HCT116 (cell line): ENCODE results near the gene LTBP4. TPM values are rescaled to one million over a fixed set of nuclear protein-coding genes. Genes with fewer than 3 reads are reported as not detected.
"Not testable (repeated sequence)": the region's sequence is repeated elsewhere in the genome, so short reads cannot be mapped to it uniquely, and the experiment has no call there.

Experiments used
- ATAC-seq: fragments of 200-7000 bp; cut with Tn5 transposase; 2 replicates; pipeline ENCODE4 v1.9.1; 2020; ENCODE audit warnings: mild to moderate bottlenecking, moderate library complexity
- BruUV-seq: library from RNA; stranded (reverse); fragments of 400-500 nt; replicated peaks from 2 replicates; lab custom pipeline; 2021; lab: Mats Ljungman, UMichigan
- CTCF ChIA-PET: fragments of 300-600 bp; sonication (Branson Sonifier 250); formaldehyde crosslinking; loops from one replicate; lab custom pipeline; 2021; ENCODE audit warnings: antibody characterized with exemption; lab: Charles Lee
- POLR2A ChIA-PET: fragments of 300-600, 350-600 bp; sonication (Branson Sonifier 250); formaldehyde crosslinking; loops from one replicate; lab custom pipeline; 2021; ENCODE audit warnings: antibody characterized with exemption; lab: Charles Lee
- RAD21 ChIA-PET, 2 experiments: fragments of 300-600 bp; sonication (Branson Sonifier 250); formaldehyde crosslinking; loops; one replicate each; lab custom pipeline; 2023; ENCODE audit warnings: low total read pairs in 2 of 2; ENCODE audit not compliant: uncharacterized antibody in 2 of 2, unreplicated experiment in 2 of 2, low non-redundant PET in 1 of 2; lab: Charles Lee
- DNase-seq: peaks from one replicate; pipeline ENCODE4 v3.0.0-alpha.2; 2010; ENCODE audit warnings: low read depth, low spot score
- H2AFZ ChIP-seq: fragments of 200-600 bp; shearing (Covaris generic), sonication (generic); 2 replicates; pipeline ENCODE4 v1.6.1; 2017; ENCODE audit warnings: low read depth, mixed run types, mixed read lengths, antibody characterized with exemption, low read length; ENCODE audit not compliant: poor library complexity, severe bottlenecking
- H3K27ac ChIP-seq: 2 replicates; pipeline ENCODE4 v1.5.1; 2012; ENCODE audit warnings: low read depth, low read length
- H3K27me3 ChIP-seq: fragments of 200-600 bp; sonication (generic); 2 replicates; pipeline ENCODE4 v1.6.1; 2016; ENCODE audit warnings: mixed run types, low read length, mixed read lengths; ENCODE audit not compliant: insufficient read depth
- H3K36me3 ChIP-seq, 2 experiments: fragments of 200-500 bp in 1 of 2; fragments of 200-600 bp in 1 of 2; sonication (Bioruptor generic) in 1 of 2; sonication (generic) in 1 of 2; 2 replicates each; pipeline versions ENCODE4 v1.5.1 to v1.6.1; 2014 to 2016; ENCODE audit warnings: low read length in 2 of 2, inconsistent platforms in 1 of 2, mixed read lengths in 1 of 2, mixed run types in 1 of 2; ENCODE audit not compliant: insufficient read depth in 2 of 2, control insufficient read depth in 1 of 2
- H3K4me1 ChIP-seq, 2 experiments: fragments of 200-600 bp in 1 of 2; sonication (generic) in 1 of 2; 2 replicates each; pipeline versions ENCODE4 v1.5.1 to v1.6.1; 2012 to 2017; ENCODE audit warnings: low read length in 2 of 2, inconsistent platforms in 1 of 2, mild to moderate bottlenecking in 1 of 2, mixed read lengths in 1 of 2, mixed run types in 1 of 2, moderate library complexity in 1 of 2; ENCODE audit not compliant: insufficient read depth in 2 of 2, control insufficient read depth in 1 of 2
- H3K4me2 ChIP-seq: fragments of 200-600 bp; sonication (generic); 2 replicates; pipeline ENCODE4 v1.6.1; 2017; ENCODE audit warnings: mixed run types, low read length, mixed read lengths
- H3K4me3 ChIP-seq, 2 experiments: fragments of 200-600 bp in 1 of 2; sonication (generic) in 1 of 2; replicated peaks in 1 of 2; 2 replicates each; pipeline ENCODE4 v1.5.1; 2011 to 2016; ENCODE audit warnings: low read length in 2 of 2, control low read depth in 1 of 2, low read depth in 1 of 2, mild to moderate bottlenecking in 1 of 2, mixed read lengths in 1 of 2, mixed run types in 1 of 2
- H3K79me2 ChIP-seq: fragments of 200-600 bp; sonication (generic); 2 replicates; pipeline ENCODE4 v1.6.1; 2017; ENCODE audit warnings: mild to moderate bottlenecking, mixed run types, low read length, moderate library complexity, mixed read lengths; ENCODE audit not compliant: insufficient read depth
- H3K9ac ChIP-seq: fragments of 200-600 bp; sonication (generic); 2 replicates; pipeline ENCODE4 v1.6.1; 2016; ENCODE audit warnings: low read length, mixed read lengths
- H3K9me2 ChIP-seq: fragments of 200-600 bp; sonication (generic), shearing (Covaris generic); 2 replicates; pipeline ENCODE4 v1.6.1; 2017; ENCODE audit warnings: mixed run types, mild to moderate bottlenecking, moderate library complexity; ENCODE audit not compliant: insufficient read depth
- H3K9me3 ChIP-seq, 2 experiments: fragments of 200-500 bp in 1 of 2; fragments of 200-600 bp in 1 of 2; sonication (Bioruptor generic) in 1 of 2; sonication (generic) in 1 of 2; 2 replicates each; pipeline ENCODE4 v1.6.1; 2014 to 2017; ENCODE audit warnings: low read length in 2 of 2, mixed read lengths in 2 of 2, inconsistent platforms in 1 of 2, low read depth in 1 of 2, mild to moderate bottlenecking in 1 of 2, mixed run types in 1 of 2, moderate library complexity in 1 of 2; ENCODE audit not compliant: control insufficient read depth in 1 of 2, insufficient read depth in 1 of 2
- H4K20me1 ChIP-seq: fragments of 200-600 bp; sonication (generic), shearing (Covaris generic); 2 replicates; pipeline ENCODE4 v1.6.1; 2017; ENCODE audit warnings: mixed run types, mild to moderate bottlenecking, moderate library complexity; ENCODE audit not compliant: insufficient read depth
- CEBPB ChIP-seq: IDR thresholded peaks from 2 replicates; pipeline ENCODE4 v1.6.1; 2012; ENCODE audit warnings: low read depth
- CTCF ChIP-seq, 3 experiments: fragments of 200-600 bp in 1 of 3; sonication (generic) in 1 of 3; IDR thresholded peaks in 2 of 3; conservative IDR thresholded peaks in 1 of 3; 2 replicates each; pipeline ENCODE4 v1.5.1; 2012 to 2017; ENCODE audit warnings: low read depth in 2 of 3, low read length in 2 of 3, antibody characterized with exemption in 1 of 3, borderline replicate concordance in 1 of 3, control low read depth in 1 of 3, mild to moderate bottlenecking in 1 of 3, mixed read lengths in 1 of 3, mixed run types in 1 of 3, moderate library complexity in 1 of 3; ENCODE audit not compliant: insufficient read depth in 1 of 3
- SRF ChIP-seq: IDR thresholded peaks from 2 replicates; pipeline ENCODE4 v1.6.1; 2012; ENCODE audit warnings: low read depth
- ZFX ChIP-seq: fragments of 450-650 bp; IDR thresholded peaks from 2 replicates; pipeline ENCODE4 v1.6.1; 2017
- intact Hi-C: fragments of 100-400 bp; cut with micrococcal nuclease; formaldehyde crosslinking; loops from 2 replicates; pipeline ENCODE4 v1.10.0; 2022
- total RNA-seq: library from RNA; stranded (reverse); gene quantifications from one replicate; pipeline ENCODE4 v1.2.1, GENCODE V29; 2021; ENCODE audit not compliant: unreplicated experiment
- TF ChIP-seq, protein P1 (sequence below): IDR thresholded peaks from 2 replicates; pipeline ENCODE4 v1.6.1; 2012; ENCODE audit warnings: low read depth

Gene LTBP4
- total RNA-seq, 1 experiment from 2014 or later, result 310 TPM

DNA sequence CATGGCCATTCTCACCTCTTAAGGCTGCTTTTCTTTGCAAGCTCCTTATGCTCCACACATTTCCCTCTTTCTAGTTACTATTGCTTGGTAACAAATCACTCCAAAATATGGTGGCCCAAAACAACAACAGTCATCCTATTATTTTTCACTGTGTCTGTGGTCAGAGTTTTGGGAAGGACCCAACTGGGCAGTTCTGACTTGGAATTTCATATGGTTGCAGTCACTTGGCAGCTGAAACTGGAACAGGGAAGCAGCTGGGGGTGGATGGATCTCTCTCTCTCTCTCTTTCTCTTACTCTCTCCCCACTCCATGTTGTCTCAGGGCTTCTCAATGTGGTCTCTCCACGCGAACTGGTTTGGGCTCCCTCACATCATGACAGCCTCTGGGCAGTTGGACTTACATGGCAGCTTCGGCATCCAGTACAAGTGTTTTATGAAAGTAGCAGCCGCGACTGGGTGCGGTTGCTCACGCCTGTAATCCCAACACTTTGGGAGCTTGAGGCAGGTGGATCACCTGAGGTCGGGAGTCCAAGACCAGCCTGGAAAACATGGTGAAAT, 49.7 kb downstream of the LTBP4 start (continued):
- TF ChIP-seq, protein P1, sequence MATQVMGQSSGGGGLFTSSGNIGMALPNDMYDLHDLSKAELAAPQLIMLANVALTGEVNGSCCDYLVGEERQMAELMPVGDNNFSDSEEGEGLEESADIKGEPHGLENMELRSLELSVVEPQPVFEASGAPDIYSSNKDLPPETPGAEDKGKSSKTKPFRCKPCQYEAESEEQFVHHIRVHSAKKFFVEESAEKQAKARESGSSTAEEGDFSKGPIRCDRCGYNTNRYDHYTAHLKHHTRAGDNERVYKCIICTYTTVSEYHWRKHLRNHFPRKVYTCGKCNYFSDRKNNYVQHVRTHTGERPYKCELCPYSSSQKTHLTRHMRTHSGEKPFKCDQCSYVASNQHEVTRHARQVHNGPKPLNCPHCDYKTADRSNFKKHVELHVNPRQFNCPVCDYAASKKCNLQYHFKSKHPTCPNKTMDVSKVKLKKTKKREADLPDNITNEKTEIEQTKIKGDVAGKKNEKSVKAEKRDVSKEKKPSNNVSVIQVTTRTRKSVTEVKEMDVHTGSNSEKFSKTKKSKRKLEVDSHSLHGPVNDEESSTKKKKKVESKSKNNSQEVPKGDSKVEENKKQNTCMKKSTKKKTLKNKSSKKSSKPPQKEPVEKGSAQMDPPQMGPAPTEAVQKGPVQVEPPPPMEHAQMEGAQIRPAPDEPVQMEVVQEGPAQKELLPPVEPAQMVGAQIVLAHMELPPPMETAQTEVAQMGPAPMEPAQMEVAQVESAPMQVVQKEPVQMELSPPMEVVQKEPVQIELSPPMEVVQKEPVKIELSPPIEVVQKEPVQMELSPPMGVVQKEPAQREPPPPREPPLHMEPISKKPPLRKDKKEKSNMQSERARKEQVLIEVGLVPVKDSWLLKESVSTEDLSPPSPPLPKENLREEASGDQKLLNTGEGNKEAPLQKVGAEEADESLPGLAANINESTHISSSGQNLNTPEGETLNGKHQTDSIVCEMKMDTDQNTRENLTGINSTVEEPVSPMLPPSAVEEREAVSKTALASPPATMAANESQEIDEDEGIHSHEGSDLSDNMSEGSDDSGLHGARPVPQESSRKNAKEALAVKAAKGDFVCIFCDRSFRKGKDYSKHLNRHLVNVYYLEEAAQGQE, result no peak
- TF ChIP-seq ZFX (no peak), CTCF (IDR thresholded peaks at IDR 0.05 in 2 of 3, conservative IDR thresholded peaks at IDR 0.05 in 1 of 3; ENCODE audit: borderline replicate concordance in 1 of 3, insufficient read depth in 1 of 3, low read depth in 2 of 3, low read length in 2 of 3) (no peak), SRF (no peak), CEBPB (no peak)

DNA sequence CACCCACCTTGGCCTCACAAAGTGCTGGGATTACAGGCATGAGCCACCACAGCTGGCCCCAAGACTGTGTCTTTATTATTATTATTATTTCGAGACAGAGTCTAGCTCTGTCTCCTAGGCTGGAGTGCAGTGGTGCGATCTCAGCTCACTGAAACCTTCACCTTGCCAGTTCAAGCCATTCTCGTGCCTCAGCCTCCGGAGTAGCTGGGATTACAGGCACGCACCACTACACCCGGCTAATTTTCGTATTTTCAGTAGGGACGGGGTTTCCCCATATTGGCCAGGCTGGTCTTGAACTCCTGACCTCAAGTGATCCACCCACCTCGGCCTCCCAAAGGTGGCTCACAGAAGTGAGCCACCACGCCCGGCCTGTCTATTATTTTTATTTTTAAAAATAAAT, 51.1 kb downstream of the LTBP4 start:
- RAD21 ChIA-PET, DNase-seq, H3K9ac ChIP-seq, H3K4me3 ChIP-seq, H3K27ac ChIP-seq, H3K9me2 ChIP-seq, POLR2A ChIA-PET, intact Hi-C loops, H4K20me1 ChIP-seq, H3K4me1 ChIP-seq, H3K9me3 ChIP-seq, ATAC-seq, H3K27me3 ChIP-seq, CTCF ChIA-PET, H2AFZ ChIP-seq, H3K79me2 ChIP-seq, H3K36me3 ChIP-seq, BruUV-seq, H3K4me2 ChIP-seq: not testable (repeated sequence)

- BruUV-seq, POLR2A ChIA-PET, DNase-seq, H2AFZ ChIP-seq, H3K27me3 ChIP-seq, H3K9me2 ChIP-seq, intact Hi-C loops, H4K20me1 ChIP-seq, H3K4me1 ChIP-seq, RAD21 ChIA-PET, H3K36me3 ChIP-seq, H3K4me2 ChIP-seq, H3K9ac ChIP-seq, CTCF ChIA-PET, H3K79me2 ChIP-seq, H3K9me3 ChIP-seq, H3K27ac ChIP-seq, H3K4me3 ChIP-seq, ATAC-seq: not testable (repeated sequence)
Measured at GRCh38 chr19:40655684-40656083, 54.5 kb downstream of the LTBP4 start.
